ENCODE measurements around the gene C6orf136.

Gene C6orf136

GRCh38 chr6:30601436-30601814, 45.5 kb upstream of the C6orf136 start:
- H3K4me3 Mint-ChIP-seq, result no peak overlapping the region
- no peak for TF ChIP-seq CTCF (IDR thresholded peaks at IDR 0.05; ENCODE audit: unreplicated experiment in 3 of 3)

GRCh38 chr6:30601815-30602641, 44.9 kb upstream of the C6orf136 start:
- Mint-ChIP-seq H3K9me3 (no peaks in the 10 kb centered on the region), H3K27ac (no peak overlapping the region), H3K4me3 (no peak overlapping the region), H3K36me3 (ENCODE audit: low read depth) (peaks cover 69% of the 10 kb centered on the region), H3K27me3 (ENCODE audit: low read depth) (no peaks in the 10 kb centered on the region), H3K4me1 (no peaks in the 10 kb centered on the region)
- no peak for TF ChIP-seq CTCF (IDR thresholded peaks at IDR 0.05; ENCODE audit: unreplicated experiment in 3 of 3)

More at GRCh38 chr6:30601436-30601814, 45.5 kb upstream of the C6orf136 start:
- no peaks in the 10 kb centered on the region for H3K9me3 Mint-ChIP-seq
- no peaks in the 10 kb centered on the region for H3K4me1 Mint-ChIP-seq
- H3K27ac Mint-ChIP-seq, result peak overlapping the region in 1 of 3 experiments; percentile 37
- peaks cover 66% of the 10 kb centered on the region for H3K36me3 Mint-ChIP-seq (ENCODE audit: low read depth)
- no peaks in the 10 kb centered on the region for H3K27me3 Mint-ChIP-seq (ENCODE audit: low read depth)

GRCh38 chr6:30603961-30604360, 43.0 kb upstream of the C6orf136 start:
- H3K9me3 Mint-ChIP-seq, result no peaks in the 10 kb centered on the region

GRCh38 chr6:30610065-30610464, 36.9 kb upstream of the C6orf136 start:
- no peaks in the 10 kb centered on the region for H3K27me3 Mint-ChIP-seq (ENCODE audit: low read depth)
- H3K27ac Mint-ChIP-seq, result peak overlapping the region in 2 of 3 experiments; percentile 15 to 21
- H3K9me3 Mint-ChIP-seq, result no peaks in the 10 kb centered on the region
- TF ChIP-seq CTCF (IDR thresholded peaks at IDR 0.05; ENCODE audit: unreplicated experiment in 3 of 3), result no peak
- H3K4me3 Mint-ChIP-seq, result no peak overlapping the region
- peaks cover 54% of the 10 kb centered on the region for H3K4me1 Mint-ChIP-seq
- peaks cover 58% of the 10 kb centered on the region for H3K36me3 Mint-ChIP-seq (ENCODE audit: low read depth)

More at GRCh38 chr6:30603961-30604360, 43.0 kb upstream of the C6orf136 start:
- H3K4me1 Mint-ChIP-seq, result peaks cover 5% of the 10 kb centered on the region
- H3K27ac Mint-ChIP-seq, result peak overlapping the region in 1 of 3 experiments; percentile 44
- H3K27me3 Mint-ChIP-seq (ENCODE audit: low read depth), result no peaks in the 10 kb centered on the region
- H3K4me3 Mint-ChIP-seq, result no peak overlapping the region
- H3K36me3 Mint-ChIP-seq (ENCODE audit: low read depth), result peaks cover 79% of the 10 kb centered on the region
- no peak for TF ChIP-seq CTCF (IDR thresholded peaks at IDR 0.05; ENCODE audit: unreplicated experiment in 3 of 3)

- TF ChIP-seq CTCF (IDR thresholded peaks at IDR 0.05; ENCODE audit: unreplicated experiment in 3 of 3), result no peak
- no peaks in the 10 kb centered on the region for H3K9me3 Mint-ChIP-seq
- H3K27me3 Mint-ChIP-seq (ENCODE audit: low read depth), result no peaks in the 10 kb centered on the region
- H3K4me3 Mint-ChIP-seq, result peak overlapping the region; percentile 0 to 39 (median 20)
- H3K36me3 Mint-ChIP-seq (ENCODE audit: low read depth), result peaks cover 58% of the 10 kb centered on the region
- peaks cover 54% of the 10 kb centered on the region for H3K4me1 Mint-ChIP-seq
- peak overlapping the region; percentile 51 to 100 (median 100) for H3K27ac Mint-ChIP-seq
Observed at GRCh38 chr6:30611150-30611855, 35.6 kb upstream of the C6orf136 start.
